Measurements from ENCODE around the gene KLHL12. TPM values are rescaled to one million over a fixed set of nuclear protein-coding genes. Genes with fewer than 3 reads are reported as not detected.

The KLHL12 gene
- total RNA-seq, 1 donor from 2014 or later = 33.8 TPM

DNA sequence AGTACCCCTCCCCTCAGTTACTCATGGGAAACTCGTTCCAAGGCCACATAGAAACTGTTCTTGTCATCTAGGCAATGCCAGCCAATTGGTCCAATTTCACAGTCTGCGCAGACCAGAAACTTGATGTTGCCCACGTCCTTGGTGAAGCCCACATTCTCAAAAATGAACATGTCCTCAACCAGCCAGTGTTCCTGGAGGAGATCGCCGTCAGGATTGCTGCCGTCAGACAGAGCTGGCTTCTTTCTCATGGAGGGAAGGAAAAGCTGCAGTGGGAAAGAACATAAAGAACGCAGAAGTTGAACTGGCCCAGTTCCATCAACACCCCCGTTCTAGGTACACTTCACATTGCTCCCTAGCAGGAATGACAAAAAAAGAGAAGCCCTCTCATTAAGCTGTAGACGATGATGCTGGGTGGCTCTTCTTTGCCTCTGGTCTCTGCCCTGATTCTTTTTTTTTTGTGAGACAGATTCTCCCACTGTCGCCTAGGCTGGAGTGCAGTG is 46.0 kb downstream of the KLHL12 start:
- DNase-seq (ENCODE audit: extremely low spot score, unreplicated experiment) = no peak
- H3K27me3 Mint-ChIP-seq = no peaks in the 10 kb centered on the region
- TF ChIP-seq CTCF (conservative IDR thresholded peaks at IDR 0.05) = no peak
- peaks cover 11% of the 10 kb centered on the region for H3K36me3 Mint-ChIP-seq
- H3K4me1 Mint-ChIP-seq (ENCODE audit: unreplicated experiment) = no peaks in the 10 kb centered on the region
- no peak overlapping the region for H3K27ac Mint-ChIP-seq
- no peak overlapping the region for H3K4me3 Mint-ChIP-seq
- H3K9me3 Mint-ChIP-seq = no peaks in the 10 kb centered on the region

DNA sequence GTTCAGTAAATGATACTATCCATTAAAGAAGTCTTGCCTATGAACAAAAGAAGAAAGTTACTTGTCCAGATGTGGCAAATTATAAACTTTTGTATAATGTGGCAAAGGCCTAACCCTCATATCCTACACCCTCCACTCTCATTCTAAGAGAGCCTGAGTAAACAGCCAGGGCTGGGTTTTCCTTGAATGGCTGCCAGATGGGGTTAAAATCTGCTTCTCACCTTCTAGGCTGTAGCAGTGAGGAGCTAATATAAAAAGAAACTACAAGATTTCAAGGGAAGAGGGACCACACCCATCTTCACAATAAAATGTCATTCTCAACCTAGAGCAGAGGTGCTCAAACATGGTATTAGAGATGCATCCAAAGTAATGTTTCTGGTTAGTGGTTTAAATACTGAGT is 47.0 kb downstream of the KLHL12 start:
- TF ChIP-seq CTCF (conservative IDR thresholded peaks at IDR 0.05) = no peak
- peaks cover 11% of the 10 kb centered on the region for H3K36me3 Mint-ChIP-seq
- H3K4me1 Mint-ChIP-seq (ENCODE audit: unreplicated experiment) = no peaks in the 10 kb centered on the region
- H3K27ac Mint-ChIP-seq = no peak overlapping the region
- no peak for DNase-seq (ENCODE audit: extremely low spot score, unreplicated experiment)
- no peaks in the 10 kb centered on the region for H3K9me3 Mint-ChIP-seq
- no peaks in the 10 kb centered on the region for H3K27me3 Mint-ChIP-seq
- no peak overlapping the region for H3K4me3 Mint-ChIP-seq

DNA sequence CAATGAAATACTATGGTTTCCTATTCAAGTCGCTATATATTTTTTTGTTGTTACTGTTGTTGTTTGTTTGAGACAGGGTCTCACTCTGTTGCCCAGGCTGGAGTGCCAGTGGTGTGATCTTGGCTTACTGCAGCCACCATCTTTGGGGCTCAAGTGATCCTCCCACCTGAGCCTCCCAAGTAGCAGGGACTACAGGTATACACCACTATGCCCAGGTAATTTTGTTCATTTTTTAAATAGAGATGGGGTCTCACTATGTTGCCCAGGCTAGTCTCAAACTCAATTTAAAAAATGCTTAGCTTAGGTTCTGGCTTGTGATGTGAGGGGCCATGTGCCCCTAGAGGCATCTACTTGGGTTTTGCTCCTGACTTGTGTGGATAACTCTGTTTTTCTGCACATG is 47.9 kb downstream of the KLHL12 start:
- no peak for TF ChIP-seq CTCF (conservative IDR thresholded peaks at IDR 0.05)
- Mint-ChIP-seq H3K4me1 (ENCODE audit: unreplicated experiment) (no peaks in the 10 kb centered on the region), H3K9me3 (no peaks in the 10 kb centered on the region), H3K4me3 (no peak overlapping the region), H3K27ac (no peak overlapping the region), H3K27me3 (no peaks in the 10 kb centered on the region), H3K36me3 (peaks cover 11% of the 10 kb centered on the region)
- DNase-seq (ENCODE audit: extremely low spot score, unreplicated experiment) = no peak

DNA sequence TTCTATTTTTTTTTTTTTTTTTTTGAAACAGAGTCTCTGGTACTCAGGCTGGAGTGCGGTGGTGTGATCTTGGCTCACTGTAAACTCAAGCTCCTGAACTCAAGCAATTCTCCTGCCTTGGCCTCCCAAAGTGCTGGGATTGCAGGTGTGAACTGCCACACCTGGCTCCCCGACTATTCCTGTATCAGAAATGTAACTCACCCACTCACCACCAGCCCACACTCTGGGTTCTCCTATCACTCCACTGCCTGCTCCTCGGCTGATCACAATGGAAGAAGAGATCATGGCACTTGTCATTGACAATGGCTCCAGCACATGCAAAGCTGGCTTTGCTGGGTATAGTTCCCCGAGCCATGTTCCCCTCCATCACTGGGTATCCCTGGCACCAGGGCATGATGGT is 54.0 kb downstream of the KLHL12 start:
- Mint-ChIP-seq H3K27ac (no peak overlapping the region), H3K4me1 (ENCODE audit: unreplicated experiment) (no peaks in the 10 kb centered on the region), H3K36me3 (no peaks in the 10 kb centered on the region), H3K9me3 (no peaks in the 10 kb centered on the region), H3K27me3 (no peaks in the 10 kb centered on the region), H3K4me3 (no peak overlapping the region)
- TF ChIP-seq CTCF (conservative IDR thresholded peaks at IDR 0.05) = no peak
- no peak for DNase-seq (ENCODE audit: extremely low spot score, unreplicated experiment)

GRCh38 chr1:202871367-202871766 is 55.7 kb downstream of the KLHL12 start:
- Mint-ChIP-seq H3K4me3 (no peak overlapping the region), H3K9me3 (no peaks in the 10 kb centered on the region), H3K27ac (no peak overlapping the region), H3K27me3 (no peaks in the 10 kb centered on the region), H3K4me1 (ENCODE audit: unreplicated experiment) (no peaks in the 10 kb centered on the region), H3K36me3 (no peaks in the 10 kb centered on the region)
- no peak for TF ChIP-seq CTCF (conservative IDR thresholded peaks at IDR 0.05)
- no peak for DNase-seq (ENCODE audit: extremely low spot score, unreplicated experiment)
